HG03469 (cell line): Measurements from ENCODE around the gene SLCO2A1.

Source experiments
- ATAC-seq: cut with Tn5 transposase; IDR thresholded peaks from one replicate; pipeline ENCODE4 v1.9.1; 2021; ENCODE audit warnings: mild to moderate bottlenecking, moderate library complexity, moderate number of reproducible peaks; ENCODE audit not compliant: unreplicated experiment

The SLCO2A1 gene

DNA sequence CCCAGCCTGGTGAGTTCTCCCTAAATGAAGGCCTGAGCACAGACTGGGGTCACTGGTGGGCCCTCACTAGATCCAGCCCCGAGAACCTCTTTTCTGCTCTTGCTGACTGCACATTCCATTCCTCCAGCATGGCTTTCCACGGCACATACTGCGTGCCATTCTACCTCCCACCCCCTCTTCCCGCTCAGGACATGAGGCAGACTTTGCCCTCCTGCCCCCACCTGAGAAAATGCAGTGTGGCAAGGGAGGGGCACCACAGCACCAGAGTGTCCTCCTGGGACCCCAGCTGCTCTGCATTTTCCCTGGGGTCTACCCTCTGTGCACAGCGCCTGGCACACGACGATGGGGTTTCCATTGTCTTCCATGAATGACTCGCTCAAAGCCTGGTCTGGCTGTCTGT lies 6.1 kb upstream of the SLCO2A1 start:
- no peak for ATAC-seq

- no peak for ATAC-seq
Measured at GRCh38 chr3:134034005-134034785, 4.5 kb upstream of the SLCO2A1 start.

DNA sequence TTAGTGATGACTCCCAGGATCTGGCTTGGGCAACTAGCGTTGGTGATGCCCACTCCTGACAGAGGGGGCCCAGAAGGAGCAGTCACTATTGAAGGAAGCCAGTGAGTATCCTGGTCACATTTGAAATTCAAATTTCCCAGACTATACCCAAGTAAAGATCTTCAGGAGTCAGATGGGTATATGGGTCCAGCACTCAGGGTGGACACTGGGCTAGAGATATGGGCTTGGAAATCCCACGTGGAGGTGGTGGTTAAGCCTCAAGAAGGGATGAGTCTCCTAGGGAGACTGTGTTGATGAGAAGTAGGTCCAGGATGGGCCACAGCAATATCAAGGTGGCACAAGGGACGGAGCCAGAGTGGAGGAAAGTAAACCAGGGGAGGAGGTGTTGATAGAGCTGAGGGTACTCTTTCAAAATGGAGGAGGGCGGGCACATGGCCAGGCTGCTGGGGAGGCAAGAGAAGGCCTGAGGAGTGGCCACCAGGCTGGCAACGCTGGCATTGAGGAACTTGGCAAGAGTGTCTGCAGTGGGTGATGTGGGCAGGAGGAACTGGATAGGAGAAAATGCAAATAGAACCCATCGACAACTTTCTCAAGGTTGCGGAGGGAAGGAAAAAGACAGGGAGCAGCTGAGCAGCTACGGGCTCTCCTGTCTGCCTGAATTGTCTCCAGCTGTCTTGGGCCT lies 3.7 kb upstream of the SLCO2A1 start:
- ATAC-seq, result no peak

GRCh38 chr3:134031348-134031915 lies 1.7 kb upstream of the SLCO2A1 start:
- no peak for ATAC-seq

DNA sequence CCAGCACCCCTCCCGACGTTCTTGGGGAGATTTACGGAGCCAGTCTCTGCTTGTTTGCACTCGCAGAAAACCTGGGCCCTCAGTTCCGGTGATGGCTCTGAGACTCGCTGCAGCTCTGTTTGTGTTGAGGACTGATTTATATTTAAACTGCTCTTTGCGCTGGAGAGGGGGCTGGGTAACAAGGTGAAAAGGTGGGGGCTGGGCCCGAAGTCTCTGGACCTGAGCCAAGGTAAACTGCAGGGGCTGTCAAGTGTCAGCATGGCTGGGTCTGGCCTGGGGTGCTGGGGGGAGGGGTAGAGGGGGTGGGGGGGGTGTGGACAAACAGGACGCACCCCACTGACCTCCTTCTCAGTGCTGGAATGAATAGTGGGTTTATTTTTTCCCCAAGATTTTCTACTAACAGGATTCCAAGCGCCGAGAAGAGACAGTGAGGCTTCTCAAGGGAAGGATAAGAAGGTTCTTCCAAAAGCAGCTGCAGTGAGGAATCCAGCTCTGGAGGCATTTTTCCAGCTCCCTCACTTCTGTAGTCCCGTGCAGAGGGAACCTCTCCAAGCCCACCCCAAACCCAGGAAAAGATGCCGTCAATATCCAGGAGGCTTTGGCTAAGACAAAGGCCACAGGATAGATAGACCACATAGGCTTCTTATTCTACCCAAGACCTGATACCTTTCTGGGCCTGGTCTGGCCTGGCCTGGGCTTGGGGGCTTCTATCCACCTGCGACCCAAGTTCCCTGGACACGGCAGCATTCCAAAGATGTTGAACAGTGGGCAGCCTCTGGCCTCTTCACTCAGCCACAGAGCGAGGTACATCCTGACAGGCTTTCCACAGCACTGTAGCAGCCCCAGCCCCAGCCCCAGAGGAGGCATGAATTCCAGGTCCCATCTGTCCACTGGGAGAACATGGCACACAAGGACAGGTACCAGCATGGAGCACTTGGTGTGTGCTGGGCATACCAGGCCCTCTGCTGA lies 938 bp upstream of the SLCO2A1 start:
- no peak for ATAC-seq

- no peak for ATAC-seq
Measured at GRCh38 chr3:134029256-134029733, 430 bp downstream of the SLCO2A1 start.

- ATAC-seq, result no peak
Measured at GRCh38 chr3:134028486-134029255, 1.1 kb downstream of the SLCO2A1 start.

DNA sequence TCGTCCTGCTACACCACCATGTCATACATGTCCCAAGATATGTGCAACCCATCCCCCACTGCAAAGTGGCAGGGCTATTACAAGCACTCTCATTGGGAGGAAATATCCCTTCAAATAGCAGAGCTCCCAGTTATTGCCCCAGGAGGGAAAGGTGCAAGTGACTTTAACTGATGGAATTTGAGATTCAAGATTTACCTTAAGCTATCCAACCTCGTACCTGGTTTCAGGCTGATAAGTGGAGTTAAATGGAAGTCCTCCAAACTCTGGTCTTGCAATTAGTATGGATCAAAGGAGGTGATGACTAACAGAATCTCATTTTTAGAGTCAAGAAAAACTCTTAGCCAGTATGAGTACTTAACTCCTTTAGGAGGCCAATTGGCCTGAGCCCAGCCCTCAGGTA lies 2.1 kb downstream of the SLCO2A1 start:
- ATAC-seq, result no peak

DNA sequence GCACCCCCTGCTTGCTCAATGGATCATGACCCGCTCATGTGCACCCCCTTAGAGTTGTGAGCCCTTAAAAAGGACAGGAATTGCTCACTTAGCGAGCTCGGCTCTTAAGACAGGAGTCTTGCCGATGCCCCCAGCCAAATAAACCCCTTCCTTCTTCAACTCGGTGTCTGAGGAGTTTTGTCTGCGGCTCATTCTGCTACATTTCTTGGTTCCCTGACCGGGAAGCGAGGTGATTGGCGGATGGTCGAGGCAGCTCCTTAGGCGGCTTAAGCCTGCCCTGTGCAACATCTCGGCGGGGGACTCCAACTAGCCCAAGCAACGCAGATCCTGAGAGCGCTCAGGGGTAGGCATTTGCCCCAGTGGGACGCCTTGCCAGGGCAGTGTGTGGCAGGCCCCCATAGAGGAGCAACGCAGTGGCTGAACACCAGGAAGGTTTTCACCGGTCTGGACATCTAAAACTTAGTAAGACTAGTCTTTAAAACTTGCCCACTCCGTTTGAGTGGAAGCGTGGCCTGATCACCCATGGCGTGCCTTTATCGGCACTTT lies 9.5 kb downstream of the SLCO2A1 start:
- ATAC-seq, result no peak

DNA sequence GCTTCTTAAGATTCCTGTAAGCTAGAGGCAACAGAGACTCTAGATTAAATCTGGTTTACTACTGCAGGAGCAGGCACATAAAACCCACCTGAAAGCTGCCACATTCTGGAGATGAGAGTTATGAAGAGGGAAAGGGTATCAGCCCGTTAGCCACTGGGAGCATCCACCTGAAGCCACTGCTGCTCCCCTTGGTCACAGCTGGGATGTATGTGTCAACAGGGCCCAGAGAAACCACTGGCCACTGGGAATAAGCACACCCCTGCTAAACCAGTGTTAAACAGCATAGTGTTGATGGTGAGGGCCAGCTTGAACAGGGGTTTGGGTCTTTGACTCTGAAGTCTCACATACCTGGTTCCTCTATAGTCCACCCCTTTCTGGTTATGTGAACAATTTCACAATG lies 10.9 kb downstream of the SLCO2A1 start:
- ATAC-seq, result no peak

GRCh38 chr3:134018406-134018805 lies 11.3 kb downstream of the SLCO2A1 start:
- no peak for ATAC-seq

- no peak for ATAC-seq
Measured at GRCh38 chr3:134017490-134017889, 12.2 kb downstream of the SLCO2A1 start.

DNA sequence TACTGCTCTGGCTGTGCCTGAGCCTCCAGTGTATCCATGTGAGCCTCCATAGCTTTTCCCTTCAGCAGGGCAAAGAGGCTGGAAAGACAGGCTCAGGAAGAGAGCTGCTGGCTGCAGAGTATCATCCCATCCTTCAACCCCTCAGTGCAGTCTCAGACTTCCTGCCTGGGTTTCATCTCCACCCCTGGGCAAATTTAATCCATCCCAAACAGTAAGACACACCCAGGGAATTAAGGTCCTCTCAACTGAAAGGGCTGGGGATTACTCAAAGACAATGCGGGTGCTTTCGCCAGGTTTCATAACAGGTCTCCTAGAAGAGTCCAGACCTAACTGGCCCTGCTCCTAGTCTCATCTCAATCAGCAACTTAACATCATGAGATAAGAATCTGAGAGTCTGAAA lies 15.5 kb downstream of the SLCO2A1 start:
- no peak for ATAC-seq

DNA sequence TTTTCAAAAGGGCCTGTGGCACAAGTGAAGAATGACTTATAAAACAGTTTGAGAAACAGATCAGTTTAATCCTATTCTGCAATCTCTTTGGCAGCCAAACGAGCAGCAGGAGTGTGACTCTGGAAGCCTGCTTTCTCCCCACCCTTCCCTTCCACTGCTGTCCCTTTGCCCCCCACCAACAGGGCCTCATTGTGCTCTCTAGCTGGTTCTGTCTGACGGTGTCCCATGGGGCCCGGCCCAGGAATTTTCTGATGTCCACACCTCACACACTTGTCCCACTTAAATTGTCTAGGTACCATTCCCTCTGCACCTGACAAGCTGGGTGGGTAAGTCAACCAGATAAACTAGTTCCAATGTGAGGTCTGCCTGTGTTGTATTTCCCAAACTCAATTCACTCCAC lies 16.4 kb downstream of the SLCO2A1 start:
- ATAC-seq, result no peak

DNA sequence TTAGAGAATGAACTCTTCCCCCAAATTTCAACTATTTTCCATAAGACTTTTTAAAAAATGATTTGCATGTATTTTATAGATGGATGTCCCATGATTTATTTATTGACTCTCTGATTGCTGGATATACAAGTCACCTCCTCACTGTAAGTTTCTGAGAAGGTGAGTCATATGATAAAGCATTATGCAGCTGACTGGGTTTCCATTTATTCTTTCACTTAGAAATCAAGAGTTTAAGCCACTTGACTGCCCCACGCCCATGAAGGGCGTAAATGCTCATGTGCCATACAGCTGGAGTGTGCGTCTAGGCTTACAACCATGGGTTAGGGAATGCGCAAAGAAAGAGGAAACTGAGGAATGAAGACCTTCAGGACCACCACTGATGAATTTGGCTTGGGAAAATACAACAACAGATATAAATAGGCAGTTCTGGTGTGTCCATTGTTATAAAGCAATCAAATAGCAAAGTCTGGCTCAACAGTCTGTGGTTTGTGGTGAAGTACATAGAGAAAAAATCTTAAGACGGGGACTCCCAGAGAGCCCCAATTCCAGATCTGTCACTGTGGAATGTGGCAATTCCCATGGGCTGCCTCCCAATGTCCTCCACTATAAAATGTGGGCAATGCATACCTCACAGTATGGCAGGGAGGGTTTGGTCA lies 20.3 kb downstream of the SLCO2A1 start:
- ATAC-seq, result no peak

DNA sequence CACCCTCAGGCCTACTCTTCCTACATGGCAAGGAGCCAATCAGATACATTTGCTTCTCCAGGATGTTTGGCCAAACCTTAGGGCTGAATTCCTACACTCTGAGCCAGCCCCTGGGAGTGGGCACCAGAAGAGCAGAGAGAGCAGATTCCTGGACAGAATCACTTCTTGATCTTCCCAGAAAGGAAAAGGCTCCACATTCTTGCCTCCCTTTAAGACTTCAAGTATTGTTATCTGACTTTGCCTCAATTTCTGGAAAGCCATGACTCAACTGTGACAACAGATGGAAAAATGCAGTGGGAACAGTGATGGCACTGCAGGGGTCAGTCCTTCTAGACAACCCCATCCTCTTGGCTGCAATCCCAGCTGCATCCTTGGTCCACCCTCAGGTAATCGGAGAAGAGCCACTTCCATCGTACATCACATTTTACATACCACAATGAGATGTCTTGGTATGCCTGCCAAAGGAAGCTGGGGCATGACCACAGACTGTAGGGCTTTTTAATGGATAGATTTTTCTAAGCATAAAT lies 21.0 kb downstream of the SLCO2A1 start:
- ATAC-seq, result no peak

- ATAC-seq, result no peak
Measured at GRCh38 chr3:134007819-134008218, 21.9 kb downstream of the SLCO2A1 start.

- ATAC-seq, result no peak
Measured at GRCh38 chr3:134004841-134005240, 24.9 kb downstream of the SLCO2A1 start.

DNA sequence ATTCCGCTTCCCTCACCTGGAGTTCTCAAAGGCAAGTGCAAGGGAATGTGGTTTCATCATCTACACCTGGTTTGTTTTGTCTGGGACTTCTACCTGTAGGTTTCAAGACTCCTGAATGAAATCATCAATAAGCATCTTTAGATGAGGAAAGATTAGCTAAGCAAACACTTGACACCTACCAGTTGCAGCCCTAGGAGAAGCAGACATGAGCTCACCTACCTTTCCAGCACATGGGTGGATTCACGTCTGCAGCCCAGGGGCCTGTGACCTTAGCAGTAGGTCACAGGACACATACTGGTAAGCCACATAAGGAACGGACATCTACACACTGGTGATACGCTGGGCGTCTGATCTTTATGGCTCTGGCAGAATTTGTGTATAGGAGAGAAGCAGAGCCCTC lies 26.7 kb downstream of the SLCO2A1 start:
- no peak for ATAC-seq
